IPS-NIHi7 (cell line): ENCODE results near the gene DELE1.
A peak's percentile ranks its signal among the peaks of the same experiment; 100 is the strongest.

Experiments
- DNase-seq: peaks from one replicate; pipeline ENCODE4 v3.0.0; 2012; ENCODE audit warnings: mixed read lengths; ENCODE audit errors: extremely low spot score

DELE1 gene

GRCh38 chr5:141958113-141958512 lies 34.4 kb downstream of the DELE1 start, which contains the start of gene PCDH12:
Gene PCDH12 (minus strand): TSS chr5:141958202. CDS start chr5:141957851, 351 bp downstream.
- peak; percentile 39 for DNase-seq

GRCh38 chr5:141958546-141959172 lies 35.0 kb downstream of the DELE1 start:
- no peak for DNase-seq

GRCh38 chr5:141960018-141960417 lies 36.3 kb downstream of the DELE1 start:
- no peak for DNase-seq

GRCh38 chr5:141960449-141961323 lies 37.0 kb downstream of the DELE1 start:
- peak; percentile 87 for DNase-seq

- DNase-seq = no peak
Observed at GRCh38 chr5:141961466-141961865, 37.8 kb downstream of the DELE1 start.

- DNase-seq = no peak
Observed at GRCh38 chr5:141963701-141964100, 40.0 kb downstream of the DELE1 start.

- DNase-seq = no peak
Observed at GRCh38 chr5:141965071-141965470, 41.4 kb downstream of the DELE1 start.

GRCh38 chr5:141966275-141966962 lies 42.7 kb downstream of the DELE1 start:
- no peak for DNase-seq

GRCh38 chr5:141966963-141967333 lies 43.3 kb downstream of the DELE1 start:
- no peak for DNase-seq

GRCh38 chr5:141968914-141969608 lies 45.4 kb downstream of the DELE1 start, which contains the start of gene RNF14:
Gene RNF14 (plus strand): TSS chr5:141969105. CDS start chr5:141973589, 4,484 bp downstream.
- peak; percentile 97 for DNase-seq

GRCh38 chr5:141969783-141970771 lies 46.4 kb downstream of the DELE1 start:
- peak; percentile 50 for DNase-seq

- no peak for DNase-seq
Observed at GRCh38 chr5:141973871-141974595, 50.4 kb downstream of the DELE1 start.

GRCh38 chr5:141976176-141976575 lies 52.5 kb downstream of the DELE1 start:
- no peak for DNase-seq

GRCh38 chr5:141978389-141978788 lies 54.7 kb downstream of the DELE1 start:
- DNase-seq = no peak

- DNase-seq = no peak
Observed at GRCh38 chr5:141982626-141983025, 59.0 kb downstream of the DELE1 start.

GRCh38 chr5:141986072-141986471 lies 62.4 kb downstream of the DELE1 start:
- DNase-seq = no peak

GRCh38 chr5:141989720-141990119 lies 66.0 kb downstream of the DELE1 start:
- DNase-seq = no peak
